Stomach (tissue), 9 donors: ENCODE data around the gene S1PR3. TPM values are rescaled to one million over a fixed set of nuclear protein-coding genes. Genes with fewer than 3 reads are reported as not detected.

Experiments
- DNase-seq, 2 donors: peaks; one replicate each; pipeline versions ENCODE4 v3.0.0 to v3.0.0-alpha.2; 2013 to 2019
- H3K27ac ChIP-seq, 5 donors: fragments of 200-600 bp in 4 of 5; sonication (generic) in 4 of 5; one replicate each; pipeline ENCODE4 v1.5.1; 2013 to 2019; ENCODE audit warnings: mild to moderate bottlenecking in 1 of 5, moderate library complexity in 1 of 5
- H3K27me3 ChIP-seq, 3 donors: fragments of 200-600 bp; sonication (generic); one replicate each; pipeline ENCODE4 v1.5.1; 2017 to 2019; ENCODE audit warnings: mixed run types in 1 of 3
- H3K36me3 ChIP-seq, 4 donors: fragments of 200-600 bp; sonication (generic); 1 replicate in 3 of 4; 2 replicates in 1 of 4; pipeline ENCODE4 v1.5.1; 2016 to 2019
- H3K4me1 ChIP-seq, 4 donors: fragments of 200-600 bp; sonication (generic); one replicate each; pipeline ENCODE4 v1.5.1; 2016 to 2019
- H3K4me3 ChIP-seq, 4 donors: fragments of 200-600 bp; sonication (generic) in 3 of 4; one replicate each; pipeline ENCODE4 v1.5.1; 2016 to 2019; ENCODE audit warnings: mild to moderate bottlenecking in 1 of 4
- H3K9me3 ChIP-seq, 4 donors: fragments of 200-600 bp; sonication (generic); one replicate each; pipeline ENCODE4 v1.5.1; 2016 to 2019
- CTCF ChIP-seq, 7 experiments: fragments of 450-650 bp in 4 of 7; fragments of 200-600 bp in 3 of 7; sonication (generic) in 3 of 7; IDR thresholded peaks; one replicate each; pipeline ENCODE4 v1.5.1; 2016 to 2019; ENCODE audit warnings: antibody characterized with exemption in 7 of 7, control low read depth in 2 of 7, mild to moderate bottlenecking in 1 of 7
- EP300 ChIP-seq: sonication (generic); formaldehyde crosslinking; IDR thresholded peaks from one replicate; pipeline ENCODE4 v1.6.1; 2017; ENCODE audit warnings: antibody characterized with exemption
- POLR2A ChIP-seq, 4 donors: fragments of 450-650 bp; IDR thresholded peaks; one replicate each; pipeline ENCODE4 v1.6.1; 2016; ENCODE audit warnings: antibody characterized with exemption in 4 of 4, control low read depth in 2 of 4, mild to moderate bottlenecking in 1 of 4, moderate library complexity in 1 of 4
- POLR2AphosphoS5 ChIP-seq, 3 donors: sonication (generic); formaldehyde crosslinking; IDR thresholded peaks; one replicate each; pipeline ENCODE4 v1.6.1; 2016; ENCODE audit warnings: antibody characterized with exemption in 3 of 3
- WGBS, 5 donors: extraction: QIAGEN DNeasy Blood & Tissue Kit in 3 of 5; methylation state at CpG; one replicate each; pipeline versions ENCODE4 v1.1.5 to v1.1.7; 2013 to 2018; 5-methylcytosine and 5-hydroxymethylcytosine counted together
- intact Hi-C: fragments of 100-400 bp; cut with DNase I; formaldehyde crosslinking; loops from one replicate; pipeline ENCODE4 v1.15.1; 2023; ENCODE audit warnings: low total_unique reads
- polyA plus RNA-seq, 3 donors: library from polyadenylated mRNA; stranded (reverse); fragments of 200-250 nt; gene quantifications; one replicate each; pipeline ENCODE4 v1.2.3, GENCODE V29; 2013
- total RNA-seq, 5 donors: library from RNA; depleted of rRNA; stranded (reverse); fragments of >200 nt; gene quantifications; one replicate each; pipeline versions ENCODE4 v1.1.0 to v1.2.3, GENCODE V29; 2014 to 2016
- donor health status: healthy with polysubstance abuse.
- donor health status: Bipolar disorder and iron deficiency.
- donor health status: healthy.

S1PR3 gene
- total and polyA plus RNA-seq, 8 donors, result 1.2 to 12.5 (median 8.7) TPM

GRCh38 chr9:88945636-88946333 lies 45.5 kb upstream of the S1PR3 start:
- WGBS, 5 donors, result 50 to 69% (median 64%) methylated on average over 4 of the region's 4 CpGs
- TF ChIP-seq POLR2AphosphoS5 (IDR thresholded peaks at IDR 0.05), result no peak
- TF ChIP-seq POLR2A (IDR thresholded peaks at IDR 0.05), result no peak
- no peak for TF ChIP-seq EP300
- no peak for TF ChIP-seq CTCF (IDR thresholded peaks at IDR 0.05)
- no peak overlapping the region for H3K27ac ChIP-seq
- no peaks in the 10 kb centered on the region for H3K36me3 ChIP-seq
- no peak overlapping the region for H3K4me3 ChIP-seq
- H3K4me1 ChIP-seq, result peaks cover 7 to 53% (median 26%) of the 10 kb centered on the region in 4 donors
- no peak for DNase-seq
- H3K9me3 ChIP-seq, result no peaks in the 10 kb centered on the region
- no peaks in the 10 kb centered on the region for H3K27me3 ChIP-seq
- intact Hi-C loops, result no loop called here

DNA sequence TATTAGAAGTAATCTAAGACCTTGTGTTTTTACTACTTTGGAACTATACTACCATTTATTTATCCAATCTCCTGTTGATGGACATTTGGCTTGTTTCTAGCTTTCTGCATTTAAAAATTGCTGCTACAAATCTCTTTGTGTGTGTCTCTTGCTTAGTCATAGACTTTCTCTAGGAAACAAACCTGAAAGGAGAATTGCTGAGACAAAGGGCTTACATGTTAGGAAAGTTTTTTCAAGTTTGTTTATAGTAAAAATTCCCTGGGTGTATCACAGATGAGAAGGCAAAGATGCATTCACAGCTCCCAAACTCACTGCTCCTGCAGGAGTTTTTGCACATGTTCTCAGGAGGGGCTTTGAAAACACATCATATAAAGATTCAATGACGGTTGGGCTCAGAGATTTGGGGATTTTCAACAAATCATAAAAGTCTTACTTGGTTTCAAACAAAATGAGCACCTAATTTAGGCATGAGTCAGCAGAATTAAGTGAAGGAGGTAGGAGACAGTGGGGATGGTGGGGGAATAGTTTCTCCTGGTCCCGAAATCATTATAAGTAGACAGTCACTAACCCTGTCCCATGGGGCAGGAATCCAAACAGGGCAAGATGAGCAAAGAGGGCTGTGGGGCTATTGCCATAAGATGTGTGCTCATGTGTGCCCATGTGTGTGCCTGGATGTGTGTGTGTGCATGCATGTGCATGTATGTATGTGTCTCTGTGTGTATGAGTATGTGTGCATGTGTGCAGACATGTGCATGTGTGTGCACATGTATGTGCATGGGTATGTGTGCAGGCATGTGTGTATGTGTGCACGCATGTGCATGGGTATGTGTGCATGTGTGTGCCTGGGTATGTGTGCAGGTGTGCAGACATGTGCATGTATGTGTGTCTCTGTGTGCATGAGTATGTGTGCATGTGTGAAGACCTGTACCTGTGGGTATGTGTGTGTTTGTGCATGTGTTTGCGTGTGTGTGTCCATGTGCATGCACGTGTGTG lies 43.4 kb upstream of the S1PR3 start:
- no peak for DNase-seq
- H3K27me3 ChIP-seq, result no peaks in the 10 kb centered on the region
- peaks cover 7 to 42% (median 21%) of the 10 kb centered on the region in 4 donors for H3K4me1 ChIP-seq
- TF ChIP-seq CTCF (IDR thresholded peaks at IDR 0.05) (no peak), POLR2A (IDR thresholded peaks at IDR 0.05) (no peak)
- no peaks in the 10 kb centered on the region for H3K9me3 ChIP-seq
- no peaks in the 10 kb centered on the region for H3K36me3 ChIP-seq
- intact Hi-C loops, result no loop called here
- no peak overlapping the region for H3K27ac ChIP-seq
- 59 to 96% (median 80%) methylated on average over 5 of the region's 5 CpGs for WGBS, 5 donors
- H3K4me3 ChIP-seq, result no peak overlapping the region

GRCh38 chr9:88949425-88949824 lies 41.8 kb upstream of the S1PR3 start:
- intact Hi-C loops, result no loop called here
- TF ChIP-seq POLR2AphosphoS5 (IDR thresholded peaks at IDR 0.05) (peak in 2 of 3 donors; percentile 8 to 29), EP300 (no peak), CTCF (IDR thresholded peaks at IDR 0.05) (no peak), POLR2A (IDR thresholded peaks at IDR 0.05) (no peak)
- Histone ChIP-seq H3K9me3 (no peaks in the 10 kb centered on the region), H3K27ac (peak overlapping the region in 2 of 5 donors; percentile 65 to 67), H3K4me1 (peaks cover 13 to 51% (median 29%) of the 10 kb centered on the region in 4 donors), H3K36me3 (no peaks in the 10 kb centered on the region), H3K27me3 (no peaks in the 10 kb centered on the region), H3K4me3 (no peak overlapping the region)
- DNase-seq, result peak; percentile 30 to 76
- 11 to 17% (median 16%) methylated on average over 9 of the region's 9 CpGs for WGBS, 5 donors

DNA sequence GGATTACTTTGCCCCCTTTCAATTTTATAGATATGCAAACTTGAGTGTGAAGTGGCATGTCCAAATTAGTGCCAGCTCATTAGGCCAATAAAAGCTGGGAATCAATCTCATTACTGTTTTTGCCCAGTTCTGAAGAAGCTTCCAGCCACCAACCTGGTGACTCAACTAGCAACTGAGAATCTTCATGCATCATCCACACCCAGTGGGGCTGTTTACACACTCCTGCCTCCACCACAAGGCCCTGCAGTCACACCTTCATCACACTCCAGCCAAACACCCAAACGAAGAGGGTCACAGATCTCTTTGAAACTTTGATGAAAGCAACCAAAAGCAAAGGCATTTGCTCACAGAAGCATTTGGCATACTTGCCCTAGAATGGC lies 41.3 kb upstream of the S1PR3 start:
- 26 to 63% (median 44%) methylated on average over 1 of the region's 1 CpG; no CpG with 5 or more reads in 1 of the 5 donors for WGBS, 5 donors
- TF ChIP-seq EP300, result no peak
- TF ChIP-seq POLR2A (IDR thresholded peaks at IDR 0.05), result no peak
- no peak for TF ChIP-seq CTCF (IDR thresholded peaks at IDR 0.05)
- no peak for DNase-seq
- intact Hi-C loops, result no loop called here
- Histone ChIP-seq H3K4me1 (peaks cover 13 to 51% (median 29%) of the 10 kb centered on the region in 4 donors), H3K4me3 (no peak overlapping the region), H3K27ac (peak overlapping the region in 3 of 5 donors; percentile 18 to 67 (median 65)), H3K9me3 (no peaks in the 10 kb centered on the region), H3K36me3 (no peaks in the 10 kb centered on the region), H3K27me3 (no peaks in the 10 kb centered on the region)
